ENCODE data around the gene GOLM1. TPM values are rescaled to one million over a fixed set of nuclear protein-coding genes. Genes with fewer than 3 reads are reported as not detected.

The GOLM1 gene
- total RNA-seq, 1 experiment from 2014 or later: 71.6 TPM

DNA sequence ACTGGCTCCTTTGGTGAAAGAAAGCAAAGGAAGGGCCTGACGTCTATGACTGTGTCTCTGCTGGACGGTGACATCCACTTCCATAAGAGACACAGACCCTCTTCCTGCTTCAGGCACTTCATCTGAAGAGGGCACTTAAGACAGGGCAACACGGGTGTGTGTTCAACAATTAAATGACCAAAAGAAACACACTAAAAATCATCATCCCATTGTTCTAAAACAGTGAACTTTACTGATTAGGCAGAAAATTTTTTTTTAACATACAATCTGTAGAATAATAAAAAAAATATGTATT, 58.5 kb downstream of the GOLM1 start:
- Mint-ChIP-seq H3K27ac (peak overlapping the region in 1 of 3 experiments; percentile 11; a peak in 1 of 7 replicates), H3K4me3 (no peak overlapping the region), H3K36me3 (ENCODE audit: insufficient read depth in 1 of 3, low read depth in 3 of 3) (peaks cover 17 to 37% (median 33%) of the 10 kb centered on the region in 3 experiments; a peak in 6 of 7 replicates), H3K9me3 (no peaks in the 10 kb centered on the region; a peak in 1 of 5 replicates), H3K27me3 (ENCODE audit: low read depth) (no peaks in the 10 kb centered on the region), H3K4me1 (peaks cover 2 to 10% of the 10 kb centered on the region in 2 experiments; a peak in 3 of 4 replicates)
- Histone ChIP-seq H3K9ac (ENCODE audit: extremely low read depth, insufficient read length, low read length) (no peak overlapping the region), H4K91ac (ENCODE audit: insufficient read length, low read depth, low read length) (no peak overlapping the region), H4K5ac (ENCODE audit: insufficient read length, low read depth, low read length) (no peak overlapping the region), H3K14ac (ENCODE audit: insufficient read depth, low read length) (no peak overlapping the region), H3T11ph (ENCODE audit: low read length) (no peak overlapping the region), H3K56ac (ENCODE audit: insufficient read length, low read depth, low read length) (no peak overlapping the region), H2BK5ac (ENCODE audit: insufficient read length, low read length) (no peak overlapping the region), H3K4me2 (ENCODE audit: insufficient read depth, insufficient read length, low read length) (no peak overlapping the region), H2BK12ac (ENCODE audit: insufficient read length, low read depth, low read length) (no peak overlapping the region), H3K79me1 (ENCODE audit: insufficient read depth, low read depth, low read length, poor library complexity, severe bottlenecking) (no peaks in the 10 kb centered on the region), H3K9me3 (ENCODE audit: control insufficient read depth, low read depth, low read length) (no peaks in the 10 kb centered on the region), H2BK20ac (ENCODE audit: low read depth, low read length, poor library complexity, severe bottlenecking) (no peak overlapping the region), H3K23me2 (ENCODE audit: insufficient read length, low read depth, low read length, poor library complexity, severe bottlenecking) (no peaks in the 10 kb centered on the region), H4K20me1 (ENCODE audit: control insufficient read depth, insufficient read depth, insufficient read length) (no peaks in the 10 kb centered on the region), H2BK15ac (ENCODE audit: low read depth, low read length) (no peak overlapping the region), H3K27me3 (ENCODE audit: insufficient read depth, low read length) (no peaks in the 10 kb centered on the region), H3K4me1 (ENCODE audit: insufficient read depth, low read length) (no peaks in the 10 kb centered on the region), H3K4ac (ENCODE audit: low read depth, low read length) (no peak overlapping the region), H2BK120ac (ENCODE audit: low read depth, low read length, poor library complexity, severe bottlenecking) (no peak overlapping the region), H3K79me2 (ENCODE audit: insufficient read depth, low read length) (no peaks in the 10 kb centered on the region), H3K27ac (ENCODE audit: insufficient read length, low read depth, low read length) (no peak overlapping the region), H2AK5ac (ENCODE audit: insufficient read length, low read length) (no peak overlapping the region), H3K18ac (ENCODE audit: insufficient read length, low read depth, low read length) (no peak overlapping the region), H3K23ac (ENCODE audit: insufficient read length, low read depth, low read length) (no peak overlapping the region), H2AFZ (ENCODE audit: low read length) (no peak overlapping the region), H4K8ac (replicated peaks; ENCODE audit: insufficient read length, low read depth, low read length) (no peak overlapping the region)
- TF ChIP-seq, protein P1, sequence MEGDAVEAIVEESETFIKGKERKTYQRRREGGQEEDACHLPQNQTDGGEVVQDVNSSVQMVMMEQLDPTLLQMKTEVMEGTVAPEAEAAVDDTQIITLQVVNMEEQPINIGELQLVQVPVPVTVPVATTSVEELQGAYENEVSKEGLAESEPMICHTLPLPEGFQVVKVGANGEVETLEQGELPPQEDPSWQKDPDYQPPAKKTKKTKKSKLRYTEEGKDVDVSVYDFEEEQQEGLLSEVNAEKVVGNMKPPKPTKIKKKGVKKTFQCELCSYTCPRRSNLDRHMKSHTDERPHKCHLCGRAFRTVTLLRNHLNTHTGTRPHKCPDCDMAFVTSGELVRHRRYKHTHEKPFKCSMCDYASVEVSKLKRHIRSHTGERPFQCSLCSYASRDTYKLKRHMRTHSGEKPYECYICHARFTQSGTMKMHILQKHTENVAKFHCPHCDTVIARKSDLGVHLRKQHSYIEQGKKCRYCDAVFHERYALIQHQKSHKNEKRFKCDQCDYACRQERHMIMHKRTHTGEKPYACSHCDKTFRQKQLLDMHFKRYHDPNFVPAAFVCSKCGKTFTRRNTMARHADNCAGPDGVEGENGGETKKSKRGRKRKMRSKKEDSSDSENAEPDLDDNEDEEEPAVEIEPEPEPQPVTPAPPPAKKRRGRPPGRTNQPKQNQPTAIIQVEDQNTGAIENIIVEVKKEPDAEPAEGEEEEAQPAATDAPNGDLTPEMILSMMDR (conservative IDR thresholded peaks at IDR 0.05): no peak
- no peak for DNase-seq
- WGBS (ENCODE audit: extremely low coverage, insufficient read length, low lambda C conversion rate): no CpG with 5 or more reads among the region's 3 CpGs

Data from H9 (cell line).